ENCODE measurements around the gene UBE2J2. TPM values are rescaled to one million over a fixed set of nuclear protein-coding genes. Genes with fewer than 3 reads are reported as not detected.

Gene UBE2J2
- total RNA-seq, 1 donor from 2014 or later, result 56.7 TPM

DNA sequence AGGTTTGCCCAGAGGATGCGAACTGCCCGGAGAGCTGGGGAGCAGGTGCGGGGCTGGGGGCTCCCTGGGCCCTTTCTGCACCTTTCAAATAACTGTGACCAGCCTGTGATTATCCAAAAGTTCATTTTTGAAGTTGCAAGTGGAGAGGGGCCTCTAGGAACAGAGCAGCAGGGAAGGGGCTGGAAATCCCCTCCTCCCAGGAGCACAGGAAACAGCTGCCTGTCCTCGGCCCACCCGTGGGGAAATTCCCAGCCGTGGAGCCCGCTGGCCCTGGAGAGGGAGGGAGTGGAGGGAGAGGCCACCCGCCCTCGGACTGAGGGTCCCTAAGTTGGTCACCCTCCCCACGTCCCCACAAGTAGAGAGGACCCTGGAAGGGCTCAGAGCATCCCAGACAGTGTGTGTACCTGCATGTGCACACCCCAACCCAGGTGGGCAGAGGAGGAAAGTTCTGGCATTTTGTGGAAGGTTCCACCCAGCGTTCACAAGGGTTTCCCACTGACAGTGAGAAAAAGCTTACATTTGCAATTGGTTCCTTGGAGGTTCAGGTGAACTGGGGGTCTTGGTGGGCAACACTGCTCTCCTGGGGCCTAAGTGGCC, 58.5 kb downstream of the UBE2J2 start:
- no peak overlapping the region for H3K4me3 ChIP-seq
- TF ChIP-seq POLR2AphosphoS5 (IDR thresholded peaks at IDR 0.05; ENCODE audit: insufficient read depth in 1 of 2, low read depth in 1 of 2), result no peak
- TF ChIP-seq, protein P1, sequence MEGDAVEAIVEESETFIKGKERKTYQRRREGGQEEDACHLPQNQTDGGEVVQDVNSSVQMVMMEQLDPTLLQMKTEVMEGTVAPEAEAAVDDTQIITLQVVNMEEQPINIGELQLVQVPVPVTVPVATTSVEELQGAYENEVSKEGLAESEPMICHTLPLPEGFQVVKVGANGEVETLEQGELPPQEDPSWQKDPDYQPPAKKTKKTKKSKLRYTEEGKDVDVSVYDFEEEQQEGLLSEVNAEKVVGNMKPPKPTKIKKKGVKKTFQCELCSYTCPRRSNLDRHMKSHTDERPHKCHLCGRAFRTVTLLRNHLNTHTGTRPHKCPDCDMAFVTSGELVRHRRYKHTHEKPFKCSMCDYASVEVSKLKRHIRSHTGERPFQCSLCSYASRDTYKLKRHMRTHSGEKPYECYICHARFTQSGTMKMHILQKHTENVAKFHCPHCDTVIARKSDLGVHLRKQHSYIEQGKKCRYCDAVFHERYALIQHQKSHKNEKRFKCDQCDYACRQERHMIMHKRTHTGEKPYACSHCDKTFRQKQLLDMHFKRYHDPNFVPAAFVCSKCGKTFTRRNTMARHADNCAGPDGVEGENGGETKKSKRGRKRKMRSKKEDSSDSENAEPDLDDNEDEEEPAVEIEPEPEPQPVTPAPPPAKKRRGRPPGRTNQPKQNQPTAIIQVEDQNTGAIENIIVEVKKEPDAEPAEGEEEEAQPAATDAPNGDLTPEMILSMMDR (IDR thresholded peaks at IDR 0.05), result no peak
- no peak for TF ChIP-seq POLR2A (IDR thresholded peaks at IDR 0.05)
- H3K9me3 ChIP-seq, result no peaks in the 10 kb centered on the region
- no peak for DNase-seq (ENCODE audit: extremely low spot score in 2 of 2)
- H3K27me3 ChIP-seq, result no peaks in the 10 kb centered on the region
- H3K4me1 ChIP-seq, result peaks cover 13% of the 10 kb centered on the region
- intact Hi-C loops (cut with DNase I), result no loop called here
- H3K27ac ChIP-seq, result no peak overlapping the region
- peaks cover 0 to 31% of the 10 kb centered on the region in 2 donors for H3K36me3 ChIP-seq

DNA sequence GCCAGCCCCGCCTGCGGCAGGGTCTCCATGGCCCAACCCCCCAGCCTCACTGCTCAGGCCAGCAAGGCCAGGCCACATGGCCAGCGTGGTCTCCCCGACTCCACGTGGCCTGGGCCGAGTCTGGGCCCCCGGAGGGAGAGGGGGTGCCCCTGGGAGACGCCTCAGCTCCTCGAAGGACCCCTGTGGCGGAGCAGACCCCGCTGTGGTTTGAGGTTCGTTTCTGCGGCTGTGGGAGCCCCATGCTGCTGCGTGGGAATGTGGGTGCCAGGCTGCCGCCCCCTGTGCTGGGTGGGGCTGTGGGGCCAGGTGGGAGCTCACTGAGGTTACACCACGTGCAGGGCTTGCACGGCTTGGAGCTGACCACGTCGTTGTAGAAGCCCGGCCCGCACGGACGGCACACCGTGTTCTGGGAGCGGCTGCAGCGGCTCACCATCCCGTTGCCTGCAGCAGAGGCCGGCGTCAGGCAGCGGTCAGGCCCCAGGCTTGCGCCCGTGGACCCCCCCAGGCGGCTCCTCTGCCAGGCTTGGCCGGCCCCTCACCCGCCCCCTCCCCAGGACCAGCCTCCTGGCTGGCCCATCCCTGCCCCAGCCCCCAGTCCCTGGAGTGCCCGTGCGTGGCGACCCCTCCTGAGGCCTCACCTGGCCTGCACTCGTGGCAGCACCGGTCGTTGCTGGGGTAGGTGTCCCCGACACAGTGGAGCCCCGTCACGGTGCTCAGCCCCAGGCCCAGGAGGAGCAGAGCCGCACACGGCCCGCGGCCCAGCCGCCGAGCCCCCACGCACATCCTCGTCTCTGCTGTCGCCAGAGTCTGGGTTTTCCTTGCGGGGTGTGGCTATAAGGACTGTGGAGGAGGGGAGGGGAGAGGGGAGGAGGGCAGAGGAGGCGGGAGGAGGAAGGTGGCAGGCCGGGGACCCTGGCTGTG, 60.0 kb downstream of the UBE2J2 start, which contains the start of gene TNFRSF4:
Gene TNFRSF4, minus strand, starts transcription at position 809 of the 921 bp plus-strand sequence. Its CDS starts 26 bp downstream, at position 783.
- H3K27ac ChIP-seq, result no peak within 1 kb of the TSS
- H3K4me1 ChIP-seq, result peaks cover 21% of the 10 kb centered on the region
- H3K9me3 ChIP-seq, result no peaks in the 10 kb centered on the region
- peak within 1 kb of the TSS; percentile 8 to 32 for H3K4me3 ChIP-seq
- H3K36me3 ChIP-seq, result peaks cover 0 to 25% of the 10 kb centered on the region in 2 donors
- intact Hi-C loops (cut with DNase I), result no loop called here
- no peak for TF ChIP-seq POLR2A (IDR thresholded peaks at IDR 0.05)
- TF ChIP-seq POLR2AphosphoS5 (IDR thresholded peaks at IDR 0.05; ENCODE audit: insufficient read depth in 1 of 2, low read depth in 1 of 2), result no peak
- TF ChIP-seq, protein P1 (IDR thresholded peaks at IDR 0.05), result no peak
- no peak for DNase-seq (ENCODE audit: extremely low spot score in 2 of 2)
- no peaks in the 10 kb centered on the region for H3K27me3 ChIP-seq

DNA sequence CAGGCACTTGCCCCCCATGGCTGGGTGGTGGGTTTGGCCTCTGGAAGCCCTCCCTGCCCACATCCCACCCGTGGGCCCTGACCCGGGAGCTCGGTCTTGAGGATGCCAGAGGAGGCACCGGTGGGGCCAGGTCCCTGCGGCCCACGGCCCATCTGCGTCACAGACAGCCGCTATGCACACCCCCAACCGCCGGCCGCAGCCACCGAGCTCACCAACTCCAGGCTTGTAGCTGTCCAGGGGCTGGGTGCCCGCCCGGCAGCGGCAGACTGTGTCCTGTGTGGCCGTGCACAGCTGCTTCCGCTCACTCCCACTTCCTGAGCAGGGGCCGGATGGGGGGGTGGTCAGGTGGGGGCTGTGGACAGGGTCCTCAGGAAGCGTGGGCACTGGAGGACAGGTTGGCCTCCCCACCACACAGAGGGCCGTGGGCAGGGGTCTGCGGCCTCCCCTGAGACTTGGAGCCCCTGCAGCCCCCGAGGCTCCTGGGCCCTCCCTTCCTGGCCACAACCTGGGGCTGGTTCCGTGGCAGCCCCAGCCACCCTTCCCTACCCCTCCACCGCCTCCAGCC, 60.8 kb downstream of the UBE2J2 start:
- H3K4me3 ChIP-seq, result peak overlapping the region; percentile 8 to 32

DNA sequence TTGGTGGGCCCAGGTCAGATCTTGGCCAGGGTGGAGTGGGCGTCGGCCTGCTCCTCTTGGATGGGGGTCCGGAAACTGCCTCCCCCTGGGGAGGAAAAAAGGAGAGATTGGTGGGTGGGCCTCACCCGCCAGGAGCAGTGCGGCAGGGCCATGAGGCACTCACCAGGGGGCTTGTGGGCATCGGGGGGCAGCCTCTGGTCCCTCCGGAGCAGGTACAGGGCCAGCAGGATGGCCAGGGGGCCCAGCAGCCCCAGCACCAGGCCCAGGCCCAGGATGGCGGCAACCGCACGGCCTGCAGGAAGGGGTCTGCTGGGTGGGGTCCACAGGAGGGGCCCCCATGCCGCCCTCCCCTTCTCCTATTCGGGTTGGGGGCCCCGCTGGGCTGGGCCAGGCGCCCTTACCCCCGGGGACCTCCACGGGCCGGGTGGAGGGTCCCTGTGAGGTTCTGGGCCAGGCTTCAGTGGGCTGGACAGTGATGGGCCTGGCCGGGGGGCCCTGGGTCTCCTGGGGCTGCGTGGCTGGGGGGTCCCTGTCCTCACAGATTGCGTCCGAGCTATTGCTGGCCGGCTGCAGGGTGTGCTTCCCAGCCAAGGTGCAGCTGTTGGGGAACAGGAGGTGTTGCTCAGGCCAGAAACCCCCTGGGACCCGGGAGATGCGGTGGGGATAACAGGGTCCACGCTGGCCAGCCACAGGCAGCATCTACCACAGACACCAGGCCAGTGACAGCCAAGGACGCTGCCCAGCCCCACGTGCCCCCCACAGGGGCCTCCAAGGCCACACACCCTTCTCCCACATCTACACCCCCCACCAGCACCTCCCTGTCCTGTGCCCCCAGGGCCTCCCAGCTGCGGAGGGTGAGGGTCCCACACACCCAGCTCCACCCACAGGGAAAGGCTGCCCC, 61.9 kb downstream of the UBE2J2 start:
- peaks cover 39% of the 10 kb centered on the region for H3K4me1 ChIP-seq
- H3K36me3 ChIP-seq, result peaks cover 0 to 7% of the 10 kb centered on the region in 2 donors
- no peaks in the 10 kb centered on the region for H3K27me3 ChIP-seq
- peak overlapping the region; percentile 8 to 32 for H3K4me3 ChIP-seq
- no peak for DNase-seq (ENCODE audit: extremely low spot score in 2 of 2)
- H3K9me3 ChIP-seq, result no peaks in the 10 kb centered on the region
- TF ChIP-seq, protein P1 (IDR thresholded peaks at IDR 0.05), result no peak
- TF ChIP-seq POLR2A (IDR thresholded peaks at IDR 0.05), result no peak
- TF ChIP-seq POLR2AphosphoS5 (IDR thresholded peaks at IDR 0.05; ENCODE audit: insufficient read depth in 1 of 2, low read depth in 1 of 2), result no peak
- H3K27ac ChIP-seq, result no peak overlapping the region
- intact Hi-C loops (cut with DNase I), result no loop called here

More for the DNA sequence above, 60.8 kb downstream of the UBE2J2 start:
- H3K9me3 ChIP-seq, result no peaks in the 10 kb centered on the region
- H3K36me3 ChIP-seq, result peaks cover 0 to 18% of the 10 kb centered on the region in 2 donors
- no peaks in the 10 kb centered on the region for H3K27me3 ChIP-seq
- peaks cover 29% of the 10 kb centered on the region for H3K4me1 ChIP-seq
- H3K27ac ChIP-seq, result no peak overlapping the region
- DNase-seq (ENCODE audit: extremely low spot score in 2 of 2), result no peak
- no peak for TF ChIP-seq POLR2AphosphoS5 (IDR thresholded peaks at IDR 0.05; ENCODE audit: insufficient read depth in 1 of 2, low read depth in 1 of 2)
- TF ChIP-seq, protein P1 (IDR thresholded peaks at IDR 0.05), result no peak
- no peak for TF ChIP-seq POLR2A (IDR thresholded peaks at IDR 0.05)
- intact Hi-C loops (cut with DNase I), result no loop called here
